ENCODE results near the gene EEPD1. TPM values are rescaled to one million over a fixed set of nuclear protein-coding genes. Genes with fewer than 3 reads are reported as not detected.

The EEPD1 gene
- total and polyA plus RNA-seq, 11 donors = 3.7 to 12.2 (median 7.7) TPM

DNA sequence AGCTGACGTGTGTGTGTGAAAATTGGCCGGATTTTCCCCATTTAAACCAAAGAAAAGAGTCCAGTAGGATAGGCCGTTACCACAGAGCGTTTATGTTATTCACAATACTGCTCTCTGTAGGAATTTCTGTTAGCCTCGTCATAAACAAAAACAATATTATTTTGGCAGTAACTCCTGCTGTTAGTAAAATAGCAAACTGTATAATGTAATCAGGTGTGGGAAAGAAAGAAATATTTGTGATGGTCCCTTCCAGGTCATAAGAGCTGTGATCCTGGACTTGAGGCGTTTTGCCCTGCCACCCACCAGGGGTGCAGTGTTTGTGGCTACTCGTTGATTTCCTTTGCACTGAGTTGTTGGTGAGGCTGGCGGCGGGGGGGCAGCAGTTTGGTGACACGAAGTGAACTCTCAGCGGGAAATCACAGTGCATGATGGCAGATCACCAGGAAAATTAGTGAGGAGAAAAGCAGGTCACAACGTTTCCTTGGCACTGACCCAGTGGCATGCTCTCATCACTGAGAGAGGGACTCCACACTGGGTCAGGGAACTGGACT lies 2.8 kb downstream of the EEPD1 start:
- no peaks in the 10 kb centered on the region for H3K9me3 ChIP-seq
- no peaks in the 10 kb centered on the region for H3K27me3 ChIP-seq
- DNase-seq (peak in 4 of 5 donors; percentile 63 to 85 (median 80)), ATAC-seq (no peak)
- intact Hi-C loops (cut with DNase I) = loop anchor here in 9 of 10 donors (2.0 to 10.0 kb wide), 11 partner anchors 36 to 174 kb away; no protein-coding TSS in a partner anchor
- peak in 3 of 12 donors; percentile 6 to 19 (median 10) for TF ChIP-seq CTCF (IDR thresholded peaks at IDR 0.05)
- TF ChIP-seq POLR2A (IDR thresholded peaks at IDR 0.05) = no peak
- 28 to 36% (median 34%) methylated on average over 12 of the region's 12 CpGs for WGBS, 4 donors
- H3K27ac ChIP-seq = peak overlapping the region in 8 of 12 donors; percentile 1 to 92 (median 29)
- peaks cover 13 to 81% (median 56%) of the 10 kb centered on the region in 12 donors for H3K4me1 ChIP-seq
- peak overlapping the region in 11 of 12 donors; percentile 57 to 94 (median 85) for H3K4me3 ChIP-seq
- no peaks in the 10 kb centered on the region for H3K36me3 ChIP-seq

GRCh38 chr7:36157527-36158320 lies 4.7 kb downstream of the EEPD1 start:
- ATAC-seq (no peak), DNase-seq (no peak)
- intact Hi-C loops (cut with DNase I) = loop anchor here in 9 of 10 donors (2.0 to 10.0 kb wide), 11 partner anchors 35 to 175 kb away; no protein-coding TSS in a partner anchor
- TF ChIP-seq CTCF (IDR thresholded peaks at IDR 0.05) (no peak), POLR2A (IDR thresholded peaks at IDR 0.05) (no peak)
- Histone ChIP-seq H3K36me3 (no peaks in the 10 kb centered on the region), H3K27me3 (no peaks in the 10 kb centered on the region), H3K9me3 (no peaks in the 10 kb centered on the region), H3K4me3 (peak overlapping the region in 2 of 12 donors; percentile 90 to 94), H3K27ac (peak overlapping the region in 1 of 12 donors; percentile 6), H3K4me1 (peaks cover 13 to 82% (median 58%) of the 10 kb centered on the region in 12 donors)
- WGBS, 4 donors = 73 to 87% (median 79%) methylated on average over 9 of the region's 9 CpGs

GRCh38 chr7:36158321-36158605 lies 5.2 kb downstream of the EEPD1 start:
- ATAC-seq (no peak), DNase-seq (no peak)
- Histone ChIP-seq H3K27ac (no peak overlapping the region), H3K36me3 (no peaks in the 10 kb centered on the region), H3K27me3 (no peaks in the 10 kb centered on the region), H3K9me3 (no peaks in the 10 kb centered on the region), H3K4me1 (peaks cover 13 to 83% (median 58%) of the 10 kb centered on the region in 12 donors), H3K4me3 (no peak overlapping the region)
- TF ChIP-seq CTCF (IDR thresholded peaks at IDR 0.05) (no peak), POLR2A (IDR thresholded peaks at IDR 0.05) (no peak)
- WGBS, 4 donors = 73 to 94% (median 85%) methylated on average over 2 of the region's 2 CpGs
- intact Hi-C loops (cut with DNase I) = loop anchor here in 8 of 10 donors (5.0 to 10.0 kb wide), 10 partner anchors 34 to 176 kb away; no protein-coding TSS in a partner anchor

DNA sequence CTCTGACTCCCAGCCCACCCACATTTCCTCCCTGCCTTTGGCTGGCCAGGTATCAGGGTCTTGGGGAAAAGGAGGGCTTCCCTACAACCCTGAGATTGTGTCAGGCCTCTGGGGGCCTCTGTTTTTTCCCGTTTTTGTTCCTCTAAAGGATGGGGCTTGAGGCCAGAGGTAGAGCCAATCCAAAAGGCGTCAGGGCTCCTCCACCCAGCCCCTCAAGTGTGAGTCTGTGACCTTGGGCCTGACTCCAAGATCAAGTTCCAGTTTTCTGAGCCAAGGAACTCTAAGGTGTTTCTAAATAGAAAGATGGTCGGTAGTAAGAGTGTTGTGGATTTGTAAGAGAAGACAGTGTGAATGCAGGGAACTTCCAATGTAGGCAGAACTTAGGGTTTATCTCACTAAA lies 6.6 kb downstream of the EEPD1 start:
- peaks cover 13 to 76% (median 54%) of the 10 kb centered on the region in 12 donors for H3K4me1 ChIP-seq
- intact Hi-C loops (cut with DNase I) = loop anchor here (5.0 to 10.0 kb wide), 11 partner anchors 33 to 177 kb away; no protein-coding TSS in a partner anchor
- H3K36me3 ChIP-seq = peaks cover 0 to 6% (median 0%) of the 10 kb centered on the region in 9 donors
- WGBS, 4 donors = 43 to 61% (median 54%) methylated on average over 3 of the region's 3 CpGs
- TF ChIP-seq POLR2A (IDR thresholded peaks at IDR 0.05) (no peak), CTCF (IDR thresholded peaks at IDR 0.05) (no peak)
- no peaks in the 10 kb centered on the region for H3K27me3 ChIP-seq
- peak in 2 of 4 donors; percentile 18 to 23 for ATAC-seq
- H3K4me3 ChIP-seq = no peak overlapping the region
- no peaks in the 10 kb centered on the region for H3K9me3 ChIP-seq
- DNase-seq = no peak
- peak overlapping the region in 2 of 12 donors; percentile 18 to 27 for H3K27ac ChIP-seq
